Endothelial cell of umbilical vein (primary cell): ENCODE data around the gene MATN1. TPM values are rescaled to one million over a fixed set of nuclear protein-coding genes. Genes with fewer than 3 reads are reported as not detected.
A peak's percentile ranks its signal among the peaks of the same experiment; 100 is the strongest.

ENCODE experiments used
- BruUV-seq: library from RNA; stranded (reverse); fragments of 400-500 nt; replicated peaks from 2 replicates; lab custom pipeline; 2021; lab: Mats Ljungman, UMichigan
- CTCF ChIA-PET: fragments of 300-600, 350-600 bp; sonication (Branson Sonifier 250); formaldehyde crosslinking; loops from one replicate; lab custom pipeline; 2021; ENCODE audit warnings: antibody characterized with exemption, inconsistent platforms; lab: Charles Lee
- POLR2A ChIA-PET: fragments of 300-600, 350-600 bp; sonication (Branson Sonifier 250); formaldehyde crosslinking; loops from one replicate; lab custom pipeline; 2021; ENCODE audit warnings: antibody characterized with exemption, inconsistent platforms; lab: Charles Lee
- DNase-seq: peaks from one replicate; pipeline ENCODE4 v3.0.0-alpha.2; 2011; ENCODE audit warnings: low read depth, low spot score
- FAIRE-seq: peaks from 2 replicates; lab custom pipeline; 2011; peaks lifted over from hg19 to GRCh38; lab: Jason Lieb, UNC
- H2AFZ ChIP-seq: 2 replicates; pipeline ENCODE4 v1.6.0; 2012; ENCODE audit warnings: low read depth, low read length, control low read depth, inconsistent platforms
- H3K27ac ChIP-seq: 2 replicates; pipeline ENCODE4 v1.5.1; 2011; ENCODE audit warnings: low read depth, mild to moderate bottlenecking, control low read depth, low read length, moderate library complexity; ENCODE audit not compliant: insufficient read depth
- H3K27me3 ChIP-seq, 2 experiments: 2 replicates each; pipeline versions ENCODE4 v1.6.0 to v1.6.1; 2011; ENCODE audit warnings: low read length in 2 of 2, mixed read lengths in 1 of 2; ENCODE audit not compliant: control insufficient read depth in 2 of 2, insufficient read depth in 2 of 2
- H3K36me3 ChIP-seq, 2 experiments: 2 replicates in 1 of 2; 3 replicates in 1 of 2; pipeline ENCODE4 v1.5.1; 2011; ENCODE audit warnings: low read length in 2 of 2, mild to moderate bottlenecking in 1 of 2, moderate library complexity in 1 of 2; ENCODE audit not compliant: control insufficient read depth in 2 of 2, insufficient read depth in 2 of 2; ENCODE audit errors: extremely low read depth in 1 of 2
- H3K4me1 ChIP-seq: 3 replicates; pipeline ENCODE4 v1.5.1; 2011; ENCODE audit warnings: mild to moderate bottlenecking, low read length; ENCODE audit not compliant: control insufficient read depth, insufficient read depth; ENCODE audit errors: extremely low read depth
- H3K4me2 ChIP-seq: 2 replicates; pipeline ENCODE4 v1.6.1; 2011; ENCODE audit warnings: low read length, control low read depth, mixed read lengths; ENCODE audit not compliant: insufficient read depth
- H3K4me3 ChIP-seq, 3 experiments: fragments of 200-600 bp in 1 of 3; sonication (generic), shearing (Covaris generic) in 1 of 3; replicated peaks in 1 of 3; 2 replicates each; pipeline ENCODE4 v1.5.1; 2011 to 2016; ENCODE audit warnings: control low read depth in 3 of 3, low read length in 3 of 3, mild to moderate bottlenecking in 2 of 3, inconsistent platforms in 1 of 3, low read depth in 1 of 3, moderate library complexity in 1 of 3; ENCODE audit not compliant: insufficient read depth in 1 of 3
- H3K79me2 ChIP-seq: 2 replicates; pipeline ENCODE4 v1.6.0; 2012; ENCODE audit warnings: low read length, inconsistent platforms; ENCODE audit not compliant: control insufficient read depth, insufficient read depth
- H3K9ac ChIP-seq: replicated peaks from 2 replicates; pipeline ENCODE3; 2011; ENCODE audit warnings: low read length, control low read depth; ENCODE audit not compliant: insufficient read depth; ENCODE audit errors: extremely low read depth
- H3K9me1 ChIP-seq: replicated peaks from 3 replicates; pipeline ENCODE4 v1.6.0; 2011; ENCODE audit warnings: mild to moderate bottlenecking, low read length; ENCODE audit not compliant: control insufficient read depth, insufficient read depth; ENCODE audit errors: extremely low read depth
- H3K9me3 ChIP-seq: replicated peaks from 2 replicates; pipeline ENCODE4 v1.5.1; 2012; ENCODE audit warnings: low read length, inconsistent platforms; ENCODE audit not compliant: control insufficient read depth, insufficient read depth
- H4K20me1 ChIP-seq: replicated peaks from 2 replicates; pipeline ENCODE3; 2011; ENCODE audit warnings: mild to moderate bottlenecking, low read length; ENCODE audit not compliant: control insufficient read depth, insufficient read depth; ENCODE audit errors: extremely low read depth
- EZH2 ChIP-seq: IDR thresholded peaks from 2 replicates; pipeline ENCODE4 v1.6.1; 2012; ENCODE audit warnings: borderline replicate concordance, low read depth, mild to moderate bottlenecking, moderate library complexity, low read length, inconsistent platforms; ENCODE audit not compliant: severe bottlenecking
- GATA2 ChIP-seq: IDR thresholded peaks from 2 replicates; pipeline ENCODE4 v1.7.0; 2011; ENCODE audit warnings: low read depth, mild to moderate bottlenecking, moderate library complexity, mixed read lengths, low read length; ENCODE audit not compliant: insufficient read length, insufficient read depth
- JUN ChIP-seq: IDR thresholded peaks from 2 replicates; pipeline ENCODE4 v1.6.1; 2011; ENCODE audit warnings: borderline replicate concordance, low read depth; ENCODE audit not compliant: insufficient read length, insufficient read depth
- MAX ChIP-seq: IDR thresholded peaks from 2 replicates; pipeline ENCODE4 v1.6.1; 2011; ENCODE audit not compliant: insufficient read depth, insufficient read length
- MYC ChIP-seq: IDR thresholded peaks from one replicate; pipeline ENCODE4 v1.6.1; 2011; ENCODE audit warnings: mild to moderate bottlenecking, low read depth, low read length
- POLR2A ChIP-seq: IDR thresholded peaks from 2 replicates; pipeline ENCODE4 v1.6.1; 2012; ENCODE audit warnings: low read depth, mild to moderate bottlenecking, control low read depth, low read length
- POLR2AphosphoS5 ChIP-seq: IDR thresholded peaks from 2 replicates; pipeline ENCODE4 v1.6.1; 2012; ENCODE audit warnings: low read depth, mild to moderate bottlenecking, control low read depth, low read length, moderate library complexity; ENCODE audit not compliant: insufficient read depth
- dilution Hi-C: fragments of 300-500 bp; cut with MboI; formaldehyde crosslinking; loops from one replicate; pipeline ENCODE4 v1.15.0; 2019; ENCODE audit warnings: low sequenced_read_pairs; ENCODE audit not compliant: extremely low pct_ligation_motif_present
- intact Hi-C: fragments of 100-400 bp; cut with micrococcal nuclease; formaldehyde crosslinking; loops from one replicate; pipeline ENCODE4 v1.10.0; 2022
- polyA plus RNA-seq, 4 experiments: library from polyadenylated mRNA; depleted of rRNA in 3 of 4; stranded (reverse) in 3 of 4; unstranded in 1 of 4; fragments of >200 nt; gene quantifications; 2 replicates each; pipeline versions ENCODE4 v1.2.1 to v1.2.3, GENCODE V29; 2011 to 2012; ENCODE audit warnings: missing spikeins in 1 of 4
- total RNA-seq: library from RNA; stranded (reverse); gene quantifications from 2 replicates; pipeline ENCODE4 v1.2.3, GENCODE V29; 2021
- TF ChIP-seq, protein P1 (sequence below), 2 donors: IDR thresholded peaks; 1 replicate in 1 of 2; 2 replicates in 1 of 2; pipeline ENCODE4 v1.5.1; 2011; ENCODE audit warnings: low read length in 2 of 2, mild to moderate bottlenecking in 2 of 2, moderate library complexity in 2 of 2, control low read depth in 1 of 2, inconsistent platforms in 1 of 2, low read depth in 1 of 2; ENCODE audit not compliant: insufficient read depth in 1 of 2; ENCODE audit errors: extremely low read depth in 1 of 2

Gene MATN1
- total and polyA plus RNA-seq, 2 donors (not counting 3 experiments of a cell fraction or from before 2014, with no cell fraction given): 0.29 to 0.36 TPM

GRCh38 chr1:30677471-30677870 lies 45.9 kb downstream of the MATN1 start:
- ChIA-PET POLR2A (no interaction called here), CTCF (interaction anchor here (3.4 kb wide), 1 partner anchor 8 kb away, joined by 11 read pairs; no protein-coding TSS in a partner anchor)
- no peaks in the 10 kb centered on the region for H3K4me1 ChIP-seq
- DNase-seq: peak; percentile 6
- no peaks in the 10 kb centered on the region for H3K27me3 ChIP-seq
- H3K4me3 ChIP-seq: no peak overlapping the region
- no TSS peak for BruUV-seq
- no peak overlapping the region for H3K9ac ChIP-seq
- dilution Hi-C loops: no loop called here
- TF ChIP-seq MYC: no peak
- TF ChIP-seq MAX: no peak
- no peak for TF ChIP-seq POLR2AphosphoS5
- no peak for TF ChIP-seq POLR2A
- TF ChIP-seq GATA2: no peak
- TF ChIP-seq JUN: no peak
- no peaks in the 10 kb centered on the region for H3K36me3 ChIP-seq
- H3K9me3 ChIP-seq: no peaks in the 10 kb centered on the region
- no peaks in the 10 kb centered on the region for H4K20me1 ChIP-seq
- FAIRE-seq: no peak
- no peak overlapping the region for H3K27ac ChIP-seq
- H3K79me2 ChIP-seq: no peaks in the 10 kb centered on the region
- no peaks in the 10 kb centered on the region for H3K9me1 ChIP-seq
- intact Hi-C loops: no loop called here
- H2AFZ ChIP-seq: no peak overlapping the region
- no peak overlapping the region for H3K4me2 ChIP-seq

DNA sequence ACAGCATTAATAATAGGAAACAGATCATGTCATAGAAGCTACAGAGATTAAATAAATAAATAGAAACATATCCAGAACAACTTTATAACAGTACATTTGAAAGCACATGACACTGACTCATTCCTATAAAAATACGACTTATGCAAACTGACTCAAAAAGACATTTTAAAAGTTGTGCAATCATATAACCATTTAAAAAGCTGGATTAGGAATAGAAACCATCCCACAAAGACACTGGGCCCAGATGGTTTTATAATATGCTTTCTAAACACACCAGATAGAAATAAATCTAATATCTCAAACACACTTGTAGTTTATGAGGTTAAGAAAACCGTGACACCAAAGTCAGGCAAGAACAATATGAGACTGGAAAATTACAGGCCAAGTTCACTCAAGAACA lies 47.6 kb downstream of the MATN1 start:
- H3K27me3 ChIP-seq: no peaks in the 10 kb centered on the region
- no peak overlapping the region for H3K9ac ChIP-seq
- no peaks in the 10 kb centered on the region for H3K9me3 ChIP-seq
- TF ChIP-seq GATA2: no peak
- no peak for TF ChIP-seq POLR2AphosphoS5
- no peak for TF ChIP-seq MAX
- no peak for TF ChIP-seq MYC
- TF ChIP-seq POLR2A: no peak
- TF ChIP-seq EZH2: no peak
- TF ChIP-seq, protein P1, sequence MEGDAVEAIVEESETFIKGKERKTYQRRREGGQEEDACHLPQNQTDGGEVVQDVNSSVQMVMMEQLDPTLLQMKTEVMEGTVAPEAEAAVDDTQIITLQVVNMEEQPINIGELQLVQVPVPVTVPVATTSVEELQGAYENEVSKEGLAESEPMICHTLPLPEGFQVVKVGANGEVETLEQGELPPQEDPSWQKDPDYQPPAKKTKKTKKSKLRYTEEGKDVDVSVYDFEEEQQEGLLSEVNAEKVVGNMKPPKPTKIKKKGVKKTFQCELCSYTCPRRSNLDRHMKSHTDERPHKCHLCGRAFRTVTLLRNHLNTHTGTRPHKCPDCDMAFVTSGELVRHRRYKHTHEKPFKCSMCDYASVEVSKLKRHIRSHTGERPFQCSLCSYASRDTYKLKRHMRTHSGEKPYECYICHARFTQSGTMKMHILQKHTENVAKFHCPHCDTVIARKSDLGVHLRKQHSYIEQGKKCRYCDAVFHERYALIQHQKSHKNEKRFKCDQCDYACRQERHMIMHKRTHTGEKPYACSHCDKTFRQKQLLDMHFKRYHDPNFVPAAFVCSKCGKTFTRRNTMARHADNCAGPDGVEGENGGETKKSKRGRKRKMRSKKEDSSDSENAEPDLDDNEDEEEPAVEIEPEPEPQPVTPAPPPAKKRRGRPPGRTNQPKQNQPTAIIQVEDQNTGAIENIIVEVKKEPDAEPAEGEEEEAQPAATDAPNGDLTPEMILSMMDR (IDR thresholded peaks at IDR 0.05; ENCODE audit: extremely low read depth in 1 of 2, insufficient read depth in 1 of 2, low read depth in 1 of 2, low read length in 2 of 2): no peak
- H3K4me3 ChIP-seq: no peak overlapping the region
- H3K36me3 ChIP-seq: no peaks in the 10 kb centered on the region
- H3K79me2 ChIP-seq: no peaks in the 10 kb centered on the region
- H2AFZ ChIP-seq: no peak overlapping the region
- intact Hi-C loops (no loop called here), dilution Hi-C loops (no loop called here)
- H3K4me1 ChIP-seq: no peaks in the 10 kb centered on the region
- BruUV-seq: no TSS peak
- no peak overlapping the region for H3K27ac ChIP-seq
- FAIRE-seq (no peak), DNase-seq (no peak)
- H3K4me2 ChIP-seq: no peak overlapping the region
- H3K9me1 ChIP-seq: no peaks in the 10 kb centered on the region
- no peaks in the 10 kb centered on the region for H4K20me1 ChIP-seq
- ChIA-PET CTCF (interaction anchor here (3.4 kb wide), 1 partner anchor 10 kb away, joined by 11 read pairs; no protein-coding TSS in a partner anchor), POLR2A (no interaction called here)
